GM06990 (cell line): ENCODE results near the gene GNB2.

Experiments used
- DNase-seq: peaks from one replicate; pipeline ENCODE4 v3.0.0-alpha.2; 2011; ENCODE audit not compliant: insufficient read length; ENCODE audit errors: extremely low read depth
- H3K27me3 ChIP-seq: replicated peaks from 2 replicates; pipeline ENCODE4 v1.6.0; 2011; ENCODE audit warnings: low read length; ENCODE audit not compliant: control insufficient read depth, insufficient read depth
- H3K36me3 ChIP-seq: 2 replicates; pipeline ENCODE4 v1.5.1; 2011; ENCODE audit warnings: low read length; ENCODE audit not compliant: control insufficient read depth, insufficient read depth
- H3K4me3 ChIP-seq: replicated peaks from 2 replicates; pipeline ENCODE4 v1.5.1; 2011; ENCODE audit warnings: low read depth, mild to moderate bottlenecking, control low read depth, low read length
- TF ChIP-seq, protein P1 (sequence below): IDR thresholded peaks from 2 replicates; pipeline ENCODE4 v1.5.1; 2011; ENCODE audit warnings: low read length, control low read depth, mild to moderate bottlenecking, inconsistent platforms; ENCODE audit not compliant: insufficient read depth, poor library complexity, severe bottlenecking

The GNB2 gene

DNA sequence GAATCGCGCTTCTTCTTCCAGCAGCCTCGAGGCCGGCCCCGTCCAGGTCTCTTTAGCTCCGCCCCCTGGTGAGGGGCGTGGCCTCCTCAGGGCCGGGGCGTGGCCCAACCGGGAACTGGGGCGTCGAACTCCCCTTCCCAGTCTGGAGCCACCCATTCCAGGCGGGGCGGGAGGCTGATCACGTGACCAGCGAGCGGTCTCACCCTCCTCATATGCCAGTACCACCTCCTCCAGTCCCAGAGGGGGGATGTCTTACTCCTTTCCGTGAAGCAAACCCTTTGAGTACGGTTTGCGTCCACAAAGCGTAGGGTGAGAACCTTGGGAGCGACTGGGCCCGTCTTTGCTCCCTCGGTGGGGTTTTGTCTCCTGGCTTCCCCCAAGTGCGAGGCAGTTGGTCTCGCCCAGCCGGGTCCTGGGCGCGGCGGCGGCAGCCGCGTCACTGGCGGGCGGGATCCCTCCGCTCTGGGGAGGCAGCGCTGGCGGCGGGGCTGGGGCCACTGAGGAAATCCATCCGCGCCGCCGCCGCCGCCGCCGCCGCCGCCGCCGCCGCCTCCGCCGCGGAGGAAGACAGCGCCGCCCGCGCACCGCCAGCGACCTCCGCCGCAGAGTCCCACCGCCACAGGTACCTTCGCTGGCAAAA, at the start of gene GNB2:
GNB2 (plus strand) TSS at position 439 of the 640 bp plus-strand sequence. CDS start 2,526 bp downstream, outside the sequence.
- H3K4me3 ChIP-seq = peak within 1 kb of the TSS; percentile 96
- H3K27me3 ChIP-seq = no peaks in the 10 kb centered on the region
- TF ChIP-seq, protein P1, sequence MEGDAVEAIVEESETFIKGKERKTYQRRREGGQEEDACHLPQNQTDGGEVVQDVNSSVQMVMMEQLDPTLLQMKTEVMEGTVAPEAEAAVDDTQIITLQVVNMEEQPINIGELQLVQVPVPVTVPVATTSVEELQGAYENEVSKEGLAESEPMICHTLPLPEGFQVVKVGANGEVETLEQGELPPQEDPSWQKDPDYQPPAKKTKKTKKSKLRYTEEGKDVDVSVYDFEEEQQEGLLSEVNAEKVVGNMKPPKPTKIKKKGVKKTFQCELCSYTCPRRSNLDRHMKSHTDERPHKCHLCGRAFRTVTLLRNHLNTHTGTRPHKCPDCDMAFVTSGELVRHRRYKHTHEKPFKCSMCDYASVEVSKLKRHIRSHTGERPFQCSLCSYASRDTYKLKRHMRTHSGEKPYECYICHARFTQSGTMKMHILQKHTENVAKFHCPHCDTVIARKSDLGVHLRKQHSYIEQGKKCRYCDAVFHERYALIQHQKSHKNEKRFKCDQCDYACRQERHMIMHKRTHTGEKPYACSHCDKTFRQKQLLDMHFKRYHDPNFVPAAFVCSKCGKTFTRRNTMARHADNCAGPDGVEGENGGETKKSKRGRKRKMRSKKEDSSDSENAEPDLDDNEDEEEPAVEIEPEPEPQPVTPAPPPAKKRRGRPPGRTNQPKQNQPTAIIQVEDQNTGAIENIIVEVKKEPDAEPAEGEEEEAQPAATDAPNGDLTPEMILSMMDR = no peak
- peak; percentile 99 for DNase-seq
- peaks cover 19% of the 10 kb centered on the region for H3K36me3 ChIP-seq

DNA sequence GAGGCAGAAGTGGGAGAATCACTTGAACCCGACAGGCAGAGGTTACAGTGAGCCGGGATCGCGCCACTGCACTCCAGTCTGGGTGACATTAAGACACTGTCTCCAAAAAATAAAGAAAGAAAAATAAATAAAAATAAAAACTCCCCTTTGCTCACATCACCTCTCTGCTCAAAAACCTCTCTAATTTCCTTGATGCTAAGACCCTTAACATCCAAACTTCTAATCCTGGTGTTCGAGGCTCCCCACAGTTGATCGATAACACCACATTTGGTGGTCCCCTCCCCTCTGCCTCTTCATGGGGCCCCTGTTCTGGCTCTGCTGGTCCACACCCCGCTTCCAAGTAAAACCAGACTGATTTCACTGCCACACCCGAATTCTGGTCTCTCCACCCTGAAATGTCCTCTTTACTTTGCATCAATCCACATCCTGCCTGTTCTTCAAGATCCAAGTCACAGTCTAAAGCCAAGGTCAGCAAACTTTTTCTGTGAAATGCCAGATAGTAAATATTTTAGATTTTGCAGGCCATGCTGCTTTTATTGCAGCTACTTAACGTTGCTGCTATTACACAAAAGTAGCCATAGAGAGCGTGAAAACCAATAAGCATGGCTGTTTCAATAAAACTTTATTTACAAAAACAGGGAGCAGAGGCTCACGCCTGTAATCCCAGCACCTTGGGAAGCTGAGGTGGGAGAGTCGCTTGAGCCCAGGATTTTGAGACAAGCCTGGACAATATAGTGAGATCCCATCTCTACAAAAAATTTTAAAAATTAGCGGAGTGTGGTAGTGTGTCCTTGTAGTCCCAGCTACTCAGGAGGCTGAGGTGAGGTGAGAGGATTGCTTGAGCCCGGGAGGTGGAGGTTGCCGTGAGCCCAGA, 49.4 kb upstream of the GNB2 start:
- Histone ChIP-seq H3K27me3 (no peaks in the 10 kb centered on the region), H3K4me3 (no peak overlapping the region), H3K36me3 (no peaks in the 10 kb centered on the region)
- TF ChIP-seq, protein P1 = no peak
- no peak for DNase-seq

DNA sequence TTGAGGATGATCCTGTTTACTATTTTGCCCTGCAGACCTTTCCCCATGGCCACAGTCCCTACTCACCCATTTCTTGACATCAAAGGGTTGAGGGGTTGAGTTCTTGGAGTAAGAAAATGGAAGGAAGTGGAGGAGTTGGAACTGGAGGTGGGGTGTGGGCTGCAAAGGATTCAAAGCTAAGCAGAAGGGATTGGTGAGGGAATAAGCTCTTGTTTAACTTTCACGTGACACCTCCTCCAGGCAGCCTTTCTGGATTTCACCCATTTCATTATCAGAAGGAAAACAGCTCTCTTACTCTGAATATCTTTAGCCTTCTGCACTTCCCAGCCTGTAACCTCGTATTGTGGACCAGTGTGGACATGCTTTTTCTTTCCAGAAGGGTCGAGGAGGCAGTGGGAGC, 47.5 kb upstream of the GNB2 start:
- no peak overlapping the region for H3K4me3 ChIP-seq
- H3K36me3 ChIP-seq = no peaks in the 10 kb centered on the region

DNA sequence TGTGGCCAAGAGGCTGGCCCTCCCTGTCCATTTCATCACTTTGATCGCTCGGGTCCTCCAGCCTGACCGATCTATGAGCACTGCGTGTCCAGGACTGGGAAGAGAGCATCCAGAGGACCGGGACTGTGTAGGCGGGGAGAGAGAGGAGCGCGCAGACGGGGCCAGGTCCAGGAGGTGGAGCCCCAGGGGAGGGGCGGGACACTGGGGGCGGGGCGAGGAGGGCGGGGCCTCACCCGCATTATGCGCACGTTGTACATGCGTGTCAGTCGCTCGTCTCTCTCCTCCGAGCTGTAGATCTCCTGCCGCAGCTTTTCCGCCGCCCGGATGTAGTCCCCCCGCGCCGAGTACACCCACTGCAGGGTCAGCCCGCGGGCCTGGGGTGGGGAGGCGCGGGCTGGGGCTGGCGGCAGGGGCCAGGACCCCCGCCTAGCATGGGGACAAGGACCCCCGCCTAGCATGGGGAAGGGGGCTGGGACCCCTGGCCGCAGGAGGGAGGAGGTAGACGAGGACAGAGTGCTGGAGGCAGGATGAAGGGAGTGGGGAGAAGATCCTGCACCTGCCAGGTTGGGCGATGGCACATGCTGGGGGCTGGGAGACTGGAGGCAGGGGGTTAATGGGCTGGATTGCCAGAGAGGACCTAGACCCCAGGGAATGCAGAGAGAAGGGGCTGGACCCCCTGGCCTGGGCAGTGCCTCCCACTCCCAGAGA, 46.9 kb upstream of the GNB2 start:
- peak overlapping the region; percentile 56 for H3K4me3 ChIP-seq
- TF ChIP-seq, protein P1 = no peak
- H3K36me3 ChIP-seq = no peaks in the 10 kb centered on the region
- peak; percentile 88 for DNase-seq
- no peaks in the 10 kb centered on the region for H3K27me3 ChIP-seq

More for the DNA sequence above, 47.5 kb upstream of the GNB2 start:
- TF ChIP-seq, protein P1 = no peak
- DNase-seq = no peak
- no peaks in the 10 kb centered on the region for H3K27me3 ChIP-seq

DNA sequence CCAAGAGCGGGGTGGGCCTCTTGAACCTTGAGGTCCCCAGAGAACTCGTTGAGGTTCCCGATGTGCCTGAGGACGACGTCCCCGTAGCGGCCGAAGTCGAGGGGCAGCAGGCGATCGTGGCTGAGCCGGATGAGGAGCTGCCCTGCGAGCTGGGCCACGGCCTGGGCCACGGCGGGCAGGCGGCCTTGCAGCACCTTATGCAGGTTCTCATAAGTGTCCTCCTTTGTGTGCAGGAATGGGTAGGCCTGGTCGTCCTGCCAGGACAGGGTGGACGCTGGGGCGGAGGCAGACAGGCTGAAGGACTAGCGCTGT, 46.3 kb upstream of the GNB2 start:
- H3K4me3 ChIP-seq = peak overlapping the region; percentile 56

More for the DNA sequence above, 46.3 kb upstream of the GNB2 start:
- Histone ChIP-seq H3K36me3 (no peaks in the 10 kb centered on the region), H3K27me3 (no peaks in the 10 kb centered on the region)
- TF ChIP-seq, protein P1 = no peak
- DNase-seq = no peak
